WTC11 (cell line): ENCODE data around the gene FAM181A. TPM values are rescaled to one million over a fixed set of nuclear protein-coding genes. Genes with fewer than 3 reads are reported as not detected.

ENCODE experiments used
- ATAC-seq: fragments of 200-7000 bp; cut with Tn5 transposase; 2 replicates; pipeline ENCODE4 v1.10.0; 2021; ENCODE audit warnings: mild to moderate bottlenecking, moderate library complexity
- CTCF ChIA-PET: fragments of 300-600 bp; sonication (Branson Sonifier 250); formaldehyde crosslinking; loops from one replicate; lab custom pipeline; 2021; ENCODE audit warnings: antibody characterized with exemption; lab: Charles Lee
- POLR2A ChIA-PET: fragments of 350-600 bp; sonication (Branson Sonifier 250); formaldehyde crosslinking; loops from one replicate; lab custom pipeline; 2021; ENCODE audit warnings: antibody characterized with exemption; lab: Charles Lee
- DNase-seq: peaks from one replicate; pipeline ENCODE4 v3.0.0; 2021; ENCODE audit warnings: low spot score
- H3K27ac Mint-ChIP-seq: 2 replicates; pipeline ENCODE4 v1.8.0; 2021; ENCODE audit warnings: mixed read lengths
- H3K27me3 Mint-ChIP-seq: 2 replicates; pipeline ENCODE4 v1.8.0; 2021; ENCODE audit warnings: low read depth, mild to moderate bottlenecking, moderate library complexity, mixed read lengths
- H3K36me3 Mint-ChIP-seq: 2 replicates; pipeline ENCODE4 v1.8.0; 2021; ENCODE audit warnings: mixed read lengths
- H3K4me1 Mint-ChIP-seq: 2 replicates; pipeline ENCODE4 v1.8.0; 2022; ENCODE audit warnings: mixed read lengths
- H3K4me3 Mint-ChIP-seq: 2 replicates; pipeline ENCODE4 v1.8.0; 2021; ENCODE audit warnings: mild to moderate bottlenecking, moderate library complexity, mixed read lengths
- H3K9me3 Mint-ChIP-seq: 2 replicates; pipeline ENCODE4 v1.8.0; 2021; ENCODE audit warnings: mixed read lengths
- ATF1 ChIP-seq: sonication (generic); formaldehyde crosslinking; IDR thresholded peaks from 2 replicates; pipeline ENCODE4 v1.8.1; 2023; ENCODE audit warnings: mild to moderate bottlenecking, moderate library complexity, missing genetic modification reagents
- EMX1 ChIP-seq: fragments of 250-450 bp; sonication (Bioruptor Pico); IDR thresholded peaks from 2 replicates; pipeline ENCODE4 v1.8.0; 2021; ENCODE audit warnings: mild to moderate bottlenecking
- GTF2I ChIP-seq: fragments of 250-450 bp; sonication (Bioruptor Pico); conservative IDR thresholded peaks from 2 replicates; pipeline ENCODE4 v1.4.0; 2021; ENCODE audit warnings: mild to moderate bottlenecking
- JUN ChIP-seq: sonication (generic); formaldehyde crosslinking; IDR thresholded peaks from 2 replicates; pipeline ENCODE4 v1.8.0; 2023; ENCODE audit warnings: mild to moderate bottlenecking, missing genetic modification reagents
- MYBL2 ChIP-seq: sonication (generic); formaldehyde crosslinking; IDR thresholded peaks from 2 replicates; pipeline ENCODE4 v1.8.1; 2023; ENCODE audit warnings: mild to moderate bottlenecking, moderate library complexity, missing genetic modification reagents
- OVOL2 ChIP-seq: fragments of 250-450 bp; sonication (Bioruptor Pico); IDR thresholded peaks from 2 replicates; pipeline ENCODE4 v1.9.0; 2021; ENCODE audit warnings: mild to moderate bottlenecking, borderline replicate concordance
- RELA ChIP-seq: sonication (generic); formaldehyde crosslinking; IDR thresholded peaks from 2 replicates; pipeline ENCODE4 v1.8.1; 2022; ENCODE audit warnings: missing genetic modification reagents, mild to moderate bottlenecking, borderline replicate concordance
- RORB ChIP-seq: fragments of 250-450 bp; sonication (Bioruptor Pico); IDR thresholded peaks from 2 replicates; pipeline ENCODE4 v1.9.0; 2021; ENCODE audit warnings: mild to moderate bottlenecking
- ZNF317 ChIP-seq: sonication (generic); formaldehyde crosslinking; IDR thresholded peaks from 2 replicates; pipeline ENCODE4 v1.8.1; 2023; ENCODE audit warnings: low read depth, mild to moderate bottlenecking, moderate library complexity, missing genetic modification reagents, borderline replicate concordance
- ZNF396 ChIP-seq: fragments of 250-450 bp; sonication (Bioruptor Pico); IDR thresholded peaks from 2 replicates; pipeline ENCODE4 v1.8.0; 2021; ENCODE audit warnings: mild to moderate bottlenecking, moderate library complexity, borderline replicate concordance
- total RNA-seq: library from RNA; stranded (reverse); gene quantifications from 3 replicates; pipeline ENCODE4 v1.2.3, GENCODE V29; 2021
- TF ChIP-seq, protein P1 (sequence below): sonication (generic); formaldehyde crosslinking; IDR thresholded peaks from 2 replicates; pipeline ENCODE4 v1.8.1; 2023; ENCODE audit warnings: mild to moderate bottlenecking, missing genetic modification reagents, moderate library complexity
- TF ChIP-seq, protein P2 (sequence below): sonication (generic); formaldehyde crosslinking; IDR thresholded peaks from 2 replicates; pipeline ENCODE4 v1.8.1; 2023; ENCODE audit warnings: mild to moderate bottlenecking, missing genetic modification reagents
- TF ChIP-seq, protein P3 (sequence below): sonication (generic); formaldehyde crosslinking; IDR thresholded peaks from 2 replicates; pipeline ENCODE4 v1.8.0; 2023; ENCODE audit warnings: missing genetic modification reagents, mild to moderate bottlenecking, borderline replicate concordance
- TF ChIP-seq, protein P4 (sequence below): sonication (generic); formaldehyde crosslinking; IDR thresholded peaks from 2 replicates; pipeline ENCODE4 v1.8.0; 2023; ENCODE audit warnings: mild to moderate bottlenecking, missing genetic modification reagents

Gene FAM181A
- total RNA-seq, 1 experiment from 2014 or later: not detected

DNA sequence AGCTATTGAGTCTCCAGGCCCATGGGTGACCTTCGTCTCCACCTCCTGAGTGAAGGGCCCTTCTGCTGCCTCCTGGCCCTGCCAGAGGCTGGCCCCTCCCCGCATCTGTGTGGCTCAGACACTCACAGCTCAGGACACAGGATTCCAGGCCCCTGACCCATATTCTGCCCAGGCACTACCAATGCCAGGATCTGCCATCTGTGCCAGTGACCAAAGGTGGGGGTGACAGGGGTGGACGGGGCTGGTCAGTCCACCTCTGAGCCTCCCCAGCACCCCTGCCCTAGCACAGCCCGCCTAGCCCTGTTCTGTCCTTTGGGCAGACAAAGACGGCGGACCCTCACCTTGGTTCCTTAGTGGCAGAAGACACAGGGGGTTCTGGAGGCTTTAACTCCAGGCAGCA, 46.5 kb downstream of the FAM181A start:
- DNase-seq: no peak
- no peaks in the 10 kb centered on the region for H3K27me3 Mint-ChIP-seq
- H3K4me1 Mint-ChIP-seq: peaks cover 8% of the 10 kb centered on the region
- H3K4me3 Mint-ChIP-seq: no peak overlapping the region
- ATAC-seq: no peak
- H3K9me3 Mint-ChIP-seq: no peaks in the 10 kb centered on the region
- TF ChIP-seq ZNF396 (CRISPR knock-in tag) (no peak), ZNF317 (CRISPR knock-in tag) (no peak)
- TF ChIP-seq, protein P1, sequence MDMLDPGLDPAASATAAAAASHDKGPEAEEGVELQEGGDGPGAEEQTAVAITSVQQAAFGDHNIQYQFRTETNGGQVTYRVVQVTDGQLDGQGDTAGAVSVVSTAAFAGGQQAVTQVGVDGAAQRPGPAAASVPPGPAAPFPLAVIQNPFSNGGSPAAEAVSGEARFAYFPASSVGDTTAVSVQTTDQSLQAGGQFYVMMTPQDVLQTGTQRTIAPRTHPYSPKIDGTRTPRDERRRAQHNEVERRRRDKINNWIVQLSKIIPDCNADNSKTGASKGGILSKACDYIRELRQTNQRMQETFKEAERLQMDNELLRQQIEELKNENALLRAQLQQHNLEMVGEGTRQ (CRISPR knock-in tag): no peak
- H3K36me3 Mint-ChIP-seq: no peaks in the 10 kb centered on the region
- H3K27ac Mint-ChIP-seq: no peak overlapping the region
- CTCF ChIA-PET: interaction anchor here (1.2 kb wide), 1 partner anchor 34 kb away, joined by 6 read pairs; no protein-coding TSS in a partner anchor
- POLR2A ChIA-PET: no interaction called here

DNA sequence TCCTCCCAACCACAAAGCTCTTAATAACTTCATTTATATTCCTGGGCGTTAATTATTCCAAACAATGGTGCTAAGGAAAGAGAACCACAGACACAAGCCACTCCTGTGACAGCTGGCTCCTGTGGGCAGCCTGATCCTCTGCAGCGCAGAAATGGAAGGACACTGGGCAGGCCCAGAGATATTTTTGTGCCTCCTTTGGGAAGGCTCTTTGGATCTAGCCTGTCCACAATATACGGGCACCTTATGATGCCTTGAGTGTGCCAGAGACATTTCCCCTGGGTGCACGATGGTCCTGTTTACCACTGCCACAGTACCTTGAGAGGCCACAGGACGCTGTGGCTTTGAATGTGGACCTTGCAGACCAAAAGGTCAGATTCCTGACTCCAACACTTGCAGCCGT, 47.2 kb downstream of the FAM181A start:
- ChIA-PET CTCF (interaction anchor here (4.8 kb wide), 1 partner anchor 34 kb away, joined by 30 read pairs; no protein-coding TSS in a partner anchor), POLR2A (no interaction called here)
- Mint-ChIP-seq H3K27me3 (no peaks in the 10 kb centered on the region), H3K27ac (no peak overlapping the region), H3K9me3 (no peaks in the 10 kb centered on the region), H3K4me3 (no peak overlapping the region), H3K36me3 (no peaks in the 10 kb centered on the region), H3K4me1 (peaks cover 8% of the 10 kb centered on the region)
- no peak for TF ChIP-seq RELA
- no peak for TF ChIP-seq MYBL2 (CRISPR knock-in tag)
- no peak for TF ChIP-seq RORB (CRISPR knock-in tag)
- TF ChIP-seq JUN (CRISPR knock-in tag): no peak
- TF ChIP-seq OVOL2: no peak
- no peak for TF ChIP-seq ATF1 (CRISPR knock-in tag)
- TF ChIP-seq, protein P2, sequence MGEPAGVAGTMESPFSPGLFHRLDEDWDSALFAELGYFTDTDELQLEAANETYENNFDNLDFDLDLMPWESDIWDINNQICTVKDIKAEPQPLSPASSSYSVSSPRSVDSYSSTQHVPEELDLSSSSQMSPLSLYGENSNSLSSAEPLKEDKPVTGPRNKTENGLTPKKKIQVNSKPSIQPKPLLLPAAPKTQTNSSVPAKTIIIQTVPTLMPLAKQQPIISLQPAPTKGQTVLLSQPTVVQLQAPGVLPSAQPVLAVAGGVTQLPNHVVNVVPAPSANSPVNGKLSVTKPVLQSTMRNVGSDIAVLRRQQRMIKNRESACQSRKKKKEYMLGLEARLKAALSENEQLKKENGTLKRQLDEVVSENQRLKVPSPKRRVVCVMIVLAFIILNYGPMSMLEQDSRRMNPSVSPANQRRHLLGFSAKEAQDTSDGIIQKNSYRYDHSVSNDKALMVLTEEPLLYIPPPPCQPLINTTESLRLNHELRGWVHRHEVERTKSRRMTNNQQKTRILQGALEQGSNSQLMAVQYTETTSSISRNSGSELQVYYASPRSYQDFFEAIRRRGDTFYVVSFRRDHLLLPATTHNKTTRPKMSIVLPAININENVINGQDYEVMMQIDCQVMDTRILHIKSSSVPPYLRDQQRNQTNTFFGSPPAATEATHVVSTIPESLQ (CRISPR knock-in tag): no peak
- no peak for TF ChIP-seq EMX1 (CRISPR knock-in tag)
- TF ChIP-seq, protein P3, sequence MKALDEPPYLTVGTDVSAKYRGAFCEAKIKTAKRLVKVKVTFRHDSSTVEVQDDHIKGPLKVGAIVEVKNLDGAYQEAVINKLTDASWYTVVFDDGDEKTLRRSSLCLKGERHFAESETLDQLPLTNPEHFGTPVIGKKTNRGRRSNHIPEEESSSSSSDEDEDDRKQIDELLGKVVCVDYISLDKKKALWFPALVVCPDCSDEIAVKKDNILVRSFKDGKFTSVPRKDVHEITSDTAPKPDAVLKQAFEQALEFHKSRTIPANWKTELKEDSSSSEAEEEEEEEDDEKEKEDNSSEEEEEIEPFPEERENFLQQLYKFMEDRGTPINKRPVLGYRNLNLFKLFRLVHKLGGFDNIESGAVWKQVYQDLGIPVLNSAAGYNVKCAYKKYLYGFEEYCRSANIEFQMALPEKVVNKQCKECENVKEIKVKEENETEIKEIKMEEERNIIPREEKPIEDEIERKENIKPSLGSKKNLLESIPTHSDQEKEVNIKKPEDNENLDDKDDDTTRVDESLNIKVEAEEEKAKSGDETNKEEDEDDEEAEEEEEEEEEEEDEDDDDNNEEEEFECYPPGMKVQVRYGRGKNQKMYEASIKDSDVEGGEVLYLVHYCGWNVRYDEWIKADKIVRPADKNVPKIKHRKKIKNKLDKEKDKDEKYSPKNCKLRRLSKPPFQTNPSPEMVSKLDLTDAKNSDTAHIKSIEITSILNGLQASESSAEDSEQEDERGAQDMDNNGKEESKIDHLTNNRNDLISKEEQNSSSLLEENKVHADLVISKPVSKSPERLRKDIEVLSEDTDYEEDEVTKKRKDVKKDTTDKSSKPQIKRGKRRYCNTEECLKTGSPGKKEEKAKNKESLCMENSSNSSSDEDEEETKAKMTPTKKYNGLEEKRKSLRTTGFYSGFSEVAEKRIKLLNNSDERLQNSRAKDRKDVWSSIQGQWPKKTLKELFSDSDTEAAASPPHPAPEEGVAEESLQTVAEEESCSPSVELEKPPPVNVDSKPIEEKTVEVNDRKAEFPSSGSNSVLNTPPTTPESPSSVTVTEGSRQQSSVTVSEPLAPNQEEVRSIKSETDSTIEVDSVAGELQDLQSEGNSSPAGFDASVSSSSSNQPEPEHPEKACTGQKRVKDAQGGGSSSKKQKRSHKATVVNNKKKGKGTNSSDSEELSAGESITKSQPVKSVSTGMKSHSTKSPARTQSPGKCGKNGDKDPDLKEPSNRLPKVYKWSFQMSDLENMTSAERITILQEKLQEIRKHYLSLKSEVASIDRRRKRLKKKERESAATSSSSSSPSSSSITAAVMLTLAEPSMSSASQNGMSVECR (CRISPR knock-in tag): no peak
- TF ChIP-seq, protein P4, sequence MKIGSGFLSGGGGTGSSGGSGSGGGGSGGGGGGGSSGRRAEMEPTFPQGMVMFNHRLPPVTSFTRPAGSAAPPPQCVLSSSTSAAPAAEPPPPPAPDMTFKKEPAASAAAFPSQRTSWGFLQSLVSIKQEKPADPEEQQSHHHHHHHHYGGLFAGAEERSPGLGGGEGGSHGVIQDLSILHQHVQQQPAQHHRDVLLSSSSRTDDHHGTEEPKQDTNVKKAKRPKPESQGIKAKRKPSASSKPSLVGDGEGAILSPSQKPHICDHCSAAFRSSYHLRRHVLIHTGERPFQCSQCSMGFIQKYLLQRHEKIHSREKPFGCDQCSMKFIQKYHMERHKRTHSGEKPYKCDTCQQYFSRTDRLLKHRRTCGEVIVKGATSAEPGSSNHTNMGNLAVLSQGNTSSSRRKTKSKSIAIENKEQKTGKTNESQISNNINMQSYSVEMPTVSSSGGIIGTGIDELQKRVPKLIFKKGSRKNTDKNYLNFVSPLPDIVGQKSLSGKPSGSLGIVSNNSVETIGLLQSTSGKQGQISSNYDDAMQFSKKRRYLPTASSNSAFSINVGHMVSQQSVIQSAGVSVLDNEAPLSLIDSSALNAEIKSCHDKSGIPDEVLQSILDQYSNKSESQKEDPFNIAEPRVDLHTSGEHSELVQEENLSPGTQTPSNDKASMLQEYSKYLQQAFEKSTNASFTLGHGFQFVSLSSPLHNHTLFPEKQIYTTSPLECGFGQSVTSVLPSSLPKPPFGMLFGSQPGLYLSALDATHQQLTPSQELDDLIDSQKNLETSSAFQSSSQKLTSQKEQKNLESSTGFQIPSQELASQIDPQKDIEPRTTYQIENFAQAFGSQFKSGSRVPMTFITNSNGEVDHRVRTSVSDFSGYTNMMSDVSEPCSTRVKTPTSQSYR (CRISPR knock-in tag): no peak
- TF ChIP-seq GTF2I: no peak
- ATAC-seq: no peak
- no peak for DNase-seq
